ENCODE measurements around the gene SLC12A7.

GRCh38 chr5:1031306-1031959 is 80.4 kb downstream of the SLC12A7 start:
- TF ChIP-seq, protein P1, sequence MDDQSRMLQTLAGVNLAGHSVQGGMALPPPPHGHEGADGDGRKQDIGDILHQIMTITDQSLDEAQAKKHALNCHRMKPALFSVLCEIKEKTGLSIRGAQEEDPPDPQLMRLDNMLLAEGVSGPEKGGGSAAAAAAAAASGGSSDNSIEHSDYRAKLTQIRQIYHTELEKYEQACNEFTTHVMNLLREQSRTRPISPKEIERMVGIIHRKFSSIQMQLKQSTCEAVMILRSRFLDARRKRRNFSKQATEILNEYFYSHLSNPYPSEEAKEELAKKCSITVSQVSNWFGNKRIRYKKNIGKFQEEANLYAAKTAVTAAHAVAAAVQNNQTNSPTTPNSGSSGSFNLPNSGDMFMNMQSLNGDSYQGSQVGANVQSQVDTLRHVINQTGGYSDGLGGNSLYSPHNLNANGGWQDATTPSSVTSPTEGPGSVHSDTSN (CRISPR knock-in tag; IDR thresholded peaks at IDR 0.05) = no peak
- TF ChIP-seq ZNF664 (tag by site-specific recombination; IDR thresholded peaks at IDR 0.05) = no peak
- no peak for TF ChIP-seq ZNF335 (tag by site-specific recombination; conservative IDR thresholded peaks at IDR 0.05)
- no peak for TF ChIP-seq ZNF626 (tag by site-specific recombination; IDR thresholded peaks at IDR 0.05)
- no peak for TF ChIP-seq ZNF19 (tag by site-specific recombination; IDR thresholded peaks at IDR 0.05; ENCODE audit: low read depth)
- TF ChIP-seq SALL2 (tag by site-specific recombination; IDR thresholded peaks at IDR 0.05; ENCODE audit: borderline replicate concordance) = no peak
- no peak for TF ChIP-seq CTCF (tag by site-specific recombination; IDR thresholded peaks at IDR 0.05)
- no peak for TF ChIP-seq ZNF792 (tag by site-specific recombination; IDR thresholded peaks at IDR 0.05)
- no peak for TF ChIP-seq ZNF10 (tag by site-specific recombination; IDR thresholded peaks at IDR 0.05)
- TF ChIP-seq ZNF473 (tag by site-specific recombination; IDR thresholded peaks at IDR 0.05) = no peak
